Measurements from ENCODE around the gene MAPK4.

The MAPK4 gene

GRCh38 chr18:50663626-50664441 is 103.9 kb downstream of the MAPK4 start:
- no peak for DNase-seq (ENCODE audit: low read depth)
- TF ChIP-seq CTCF (IDR thresholded peaks at IDR 0.05; ENCODE audit: control insufficient read depth, insufficient read depth, low read depth, low read length, missing control alignments), result no peak
- H3K4me3 ChIP-seq (ENCODE audit: control insufficient read depth, low read depth, low read length), result no peak overlapping the region

- DNase-seq (ENCODE audit: low read depth), result no peak
- no peak overlapping the region for H3K4me3 ChIP-seq (ENCODE audit: control insufficient read depth, low read depth, low read length)
- TF ChIP-seq CTCF (IDR thresholded peaks at IDR 0.05; ENCODE audit: control insufficient read depth, insufficient read depth, low read depth, low read length, missing control alignments), result no peak
Observed at GRCh38 chr18:50665015-50665414, 105.1 kb downstream of the MAPK4 start.

- TF ChIP-seq CTCF (IDR thresholded peaks at IDR 0.05; ENCODE audit: control insufficient read depth, insufficient read depth, low read depth, low read length, missing control alignments), result no peak
Observed at GRCh38 chr18:50665519-50665918, 105.6 kb downstream of the MAPK4 start.

GRCh38 chr18:50666536-50666935 is 106.6 kb downstream of the MAPK4 start:
- H3K4me3 ChIP-seq (ENCODE audit: control insufficient read depth, low read depth, low read length), result no peak overlapping the region
- TF ChIP-seq CTCF (IDR thresholded peaks at IDR 0.05; ENCODE audit: control insufficient read depth, insufficient read depth, low read depth, low read length, missing control alignments), result no peak
- DNase-seq (ENCODE audit: low read depth), result no peak

More at GRCh38 chr18:50665519-50665918, 105.6 kb downstream of the MAPK4 start:
- H3K4me3 ChIP-seq (ENCODE audit: control insufficient read depth, low read depth, low read length), result no peak overlapping the region
- DNase-seq (ENCODE audit: low read depth), result no peak

- H3K4me3 ChIP-seq (ENCODE audit: control insufficient read depth, low read depth, low read length), result no peak overlapping the region
- TF ChIP-seq CTCF (IDR thresholded peaks at IDR 0.05; ENCODE audit: control insufficient read depth, insufficient read depth, low read depth, low read length, missing control alignments), result no peak
- DNase-seq (ENCODE audit: low read depth), result no peak
Observed at GRCh38 chr18:50671376-50671775, 111.5 kb downstream of the MAPK4 start.

- no peak for DNase-seq (ENCODE audit: low read depth)
- no peak for TF ChIP-seq CTCF (IDR thresholded peaks at IDR 0.05; ENCODE audit: control insufficient read depth, insufficient read depth, low read depth, low read length, missing control alignments)
- no peak overlapping the region for H3K4me3 ChIP-seq (ENCODE audit: control insufficient read depth, low read depth, low read length)
Observed at GRCh38 chr18:50674307-50674980, 114.6 kb downstream of the MAPK4 start.

All from AG09309 (cell line).